Measurements from ENCODE around the gene SNRPE.

SNRPE gene

DNA sequence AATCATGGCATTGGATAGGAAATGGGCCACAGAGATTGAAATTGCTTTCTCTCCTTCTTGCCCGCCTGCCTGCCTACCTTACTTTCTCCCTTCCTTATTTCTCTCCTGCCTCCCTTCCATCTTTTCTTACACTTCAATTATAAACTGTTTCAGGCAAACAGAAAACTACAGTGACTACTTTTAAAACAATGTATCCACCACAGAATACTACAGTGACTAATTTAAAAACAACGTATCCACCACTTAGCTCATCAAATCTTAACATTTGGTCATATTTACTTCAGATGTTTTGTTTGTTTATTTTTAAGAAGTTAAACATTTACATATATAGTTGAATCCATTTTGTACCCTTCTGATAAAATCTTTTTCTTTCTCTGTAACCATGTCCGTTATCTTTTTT is 54.4 kb downstream of the SNRPE start:
- no peaks in the 10 kb centered on the region for H3K36me3 ChIP-seq (replicated peaks; ENCODE audit: insufficient read depth, low read length)
- no peak overlapping the region for H3K27ac ChIP-seq (ENCODE audit: low read length)
- H3F3A ChIP-seq (ENCODE audit: insufficient read depth, low read length): no peaks in the 10 kb centered on the region
- H3K9ac ChIP-seq (ENCODE audit: low read length): no peak overlapping the region
- TF ChIP-seq, protein P1, sequence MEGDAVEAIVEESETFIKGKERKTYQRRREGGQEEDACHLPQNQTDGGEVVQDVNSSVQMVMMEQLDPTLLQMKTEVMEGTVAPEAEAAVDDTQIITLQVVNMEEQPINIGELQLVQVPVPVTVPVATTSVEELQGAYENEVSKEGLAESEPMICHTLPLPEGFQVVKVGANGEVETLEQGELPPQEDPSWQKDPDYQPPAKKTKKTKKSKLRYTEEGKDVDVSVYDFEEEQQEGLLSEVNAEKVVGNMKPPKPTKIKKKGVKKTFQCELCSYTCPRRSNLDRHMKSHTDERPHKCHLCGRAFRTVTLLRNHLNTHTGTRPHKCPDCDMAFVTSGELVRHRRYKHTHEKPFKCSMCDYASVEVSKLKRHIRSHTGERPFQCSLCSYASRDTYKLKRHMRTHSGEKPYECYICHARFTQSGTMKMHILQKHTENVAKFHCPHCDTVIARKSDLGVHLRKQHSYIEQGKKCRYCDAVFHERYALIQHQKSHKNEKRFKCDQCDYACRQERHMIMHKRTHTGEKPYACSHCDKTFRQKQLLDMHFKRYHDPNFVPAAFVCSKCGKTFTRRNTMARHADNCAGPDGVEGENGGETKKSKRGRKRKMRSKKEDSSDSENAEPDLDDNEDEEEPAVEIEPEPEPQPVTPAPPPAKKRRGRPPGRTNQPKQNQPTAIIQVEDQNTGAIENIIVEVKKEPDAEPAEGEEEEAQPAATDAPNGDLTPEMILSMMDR (IDR thresholded peaks at IDR 0.05; ENCODE audit: low read length): no peak
- TF ChIP-seq EZH2 (optimal IDR thresholded peaks at IDR 0.05; ENCODE audit: low read depth, low read length): no peak
- TF ChIP-seq EZH2phosphoT487 (IDR thresholded peaks at IDR 0.05; ENCODE audit: low read length): no peak
- H3K9me3 ChIP-seq (replicated peaks; ENCODE audit: insufficient read depth, low read length): no peaks in the 10 kb centered on the region
- H3K9me2 ChIP-seq (replicated peaks; ENCODE audit: insufficient read depth, low read length): no peaks in the 10 kb centered on the region
- H2AFZ ChIP-seq (ENCODE audit: low read length): no peak overlapping the region
- no peaks in the 10 kb centered on the region for H3K79me2 ChIP-seq (ENCODE audit: low read length)
- DNase-seq: no peak
- no peak overlapping the region for H3K4me3 ChIP-seq (ENCODE audit: low read length)
- H3K27me3 ChIP-seq (replicated peaks; ENCODE audit: insufficient read depth, low read length): no peaks in the 10 kb centered on the region
- no peaks in the 10 kb centered on the region for H4K20me1 ChIP-seq (ENCODE audit: insufficient read depth, low read length)
- no peak overlapping the region for H3K4me2 ChIP-seq (ENCODE audit: low read depth, low read length)
- H3K4me1 ChIP-seq (ENCODE audit: low read length): no peaks in the 10 kb centered on the region

DNA sequence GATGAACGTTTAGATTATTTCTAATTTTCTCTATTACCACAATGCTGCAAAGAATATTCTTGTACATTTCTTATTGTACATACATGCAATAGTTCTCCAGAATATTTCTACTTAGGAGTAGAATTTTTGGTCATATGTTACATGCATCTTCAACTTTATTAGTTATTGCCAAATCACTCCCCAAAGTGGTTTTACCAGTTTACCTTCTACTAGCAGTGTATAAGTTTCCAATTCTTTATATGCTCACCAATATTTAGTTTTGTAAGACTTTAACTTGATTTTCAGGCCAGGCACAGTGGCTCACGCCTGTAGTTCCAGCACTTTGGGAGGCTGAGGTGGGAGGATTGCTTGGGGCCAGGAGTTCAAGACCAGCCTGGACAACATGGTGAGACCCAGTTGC is 55.4 kb downstream of the SNRPE start:
- no peaks in the 10 kb centered on the region for H3F3A ChIP-seq (ENCODE audit: insufficient read depth, low read length)
- no peak overlapping the region for H3K4me3 ChIP-seq (ENCODE audit: low read length)
- no peaks in the 10 kb centered on the region for H3K79me2 ChIP-seq (ENCODE audit: low read length)
- TF ChIP-seq EZH2 (optimal IDR thresholded peaks at IDR 0.05; ENCODE audit: low read depth, low read length): no peak
- no peak for TF ChIP-seq EZH2phosphoT487 (IDR thresholded peaks at IDR 0.05; ENCODE audit: low read length)
- TF ChIP-seq, protein P1 (IDR thresholded peaks at IDR 0.05; ENCODE audit: low read length): no peak
- H2AFZ ChIP-seq (ENCODE audit: low read length): no peak overlapping the region
- no peak for DNase-seq
- H3K9me2 ChIP-seq (replicated peaks; ENCODE audit: insufficient read depth, low read length): no peaks in the 10 kb centered on the region
- no peaks in the 10 kb centered on the region for H3K27me3 ChIP-seq (replicated peaks; ENCODE audit: insufficient read depth, low read length)
- H3K9me3 ChIP-seq (replicated peaks; ENCODE audit: insufficient read depth, low read length): no peaks in the 10 kb centered on the region
- no peaks in the 10 kb centered on the region for H4K20me1 ChIP-seq (ENCODE audit: insufficient read depth, low read length)
- no peaks in the 10 kb centered on the region for H3K36me3 ChIP-seq (replicated peaks; ENCODE audit: insufficient read depth, low read length)
- H3K4me2 ChIP-seq (ENCODE audit: low read depth, low read length): no peak overlapping the region
- H3K27ac ChIP-seq (ENCODE audit: low read length): no peak overlapping the region
- H3K9ac ChIP-seq (ENCODE audit: low read length): no peak overlapping the region
- H3K4me1 ChIP-seq (ENCODE audit: low read length): no peaks in the 10 kb centered on the region

Data from MM.1S (cell line).